Keratinocyte (primary cell): ENCODE results near the gene PVR. TPM values are rescaled to one million over a fixed set of nuclear protein-coding genes. Genes with fewer than 3 reads are reported as not detected.
"Not testable (repeated sequence)": the region's sequence is repeated elsewhere in the genome, so short reads cannot be mapped to it uniquely, and the experiment has no call there.

Experiments
- DNase-seq: peaks from one replicate; pipeline ENCODE4 v3.0.0-alpha.2; 2011; ENCODE audit warnings: low read depth, missing footprints, low spot score
- FAIRE-seq: peaks from 2 replicates; lab custom pipeline; 2011; peaks lifted over from hg19 to GRCh38; lab: Jason Lieb, UNC
- H2AFZ ChIP-seq: 2 replicates; pipeline ENCODE4 v1.6.0; 2012; ENCODE audit warnings: low read length, control low read depth, inconsistent platforms; ENCODE audit not compliant: control insufficient read depth
- H3K27ac ChIP-seq: 2 replicates; pipeline ENCODE4 v1.5.1; 2011; ENCODE audit warnings: low read length; ENCODE audit not compliant: control insufficient read depth, insufficient read depth
- H3K27me3 ChIP-seq: 3 replicates; pipeline ENCODE4 v1.6.0; 2011; ENCODE audit warnings: low read length; ENCODE audit not compliant: control insufficient read depth, insufficient read depth; ENCODE audit errors: extremely low read depth
- H3K36me3 ChIP-seq, 2 experiments: 2 replicates in 1 of 2; 3 replicates in 1 of 2; pipeline ENCODE4 v1.5.1; 2011; ENCODE audit warnings: low read length in 2 of 2, mild to moderate bottlenecking in 1 of 2; ENCODE audit not compliant: control insufficient read depth in 2 of 2, insufficient read depth in 2 of 2; ENCODE audit errors: extremely low read depth in 1 of 2
- H3K4me1 ChIP-seq: 3 replicates; pipeline ENCODE4 v1.5.1; 2011; ENCODE audit warnings: low read length; ENCODE audit not compliant: control insufficient read depth, insufficient read depth; ENCODE audit errors: extremely low read depth
- H3K4me2 ChIP-seq: 3 replicates; pipeline ENCODE4 v1.6.0; 2011; ENCODE audit warnings: low read depth, low read length; ENCODE audit not compliant: control insufficient read depth, insufficient read depth; ENCODE audit errors: extremely low read depth
- H3K4me3 ChIP-seq, 3 experiments: fragments of 200-600 bp in 1 of 3; sonication (generic) in 1 of 3; 2 replicates in 2 of 3; 3 replicates in 1 of 3; pipeline ENCODE4 v1.5.1; 2011 to 2016; ENCODE audit warnings: low read length in 3 of 3, mild to moderate bottlenecking in 3 of 3, control low read depth in 2 of 3, inconsistent platforms in 1 of 3, low read depth in 1 of 3, mixed read lengths in 1 of 3, mixed run types in 1 of 3, moderate library complexity in 1 of 3; ENCODE audit not compliant: control insufficient read depth in 2 of 3, insufficient read depth in 2 of 3; ENCODE audit errors: extremely low read depth in 1 of 3
- H3K79me2 ChIP-seq: 2 replicates; pipeline ENCODE4 v1.6.0; 2012; ENCODE audit warnings: low read length; ENCODE audit not compliant: control insufficient read depth, insufficient read depth
- H3K9ac ChIP-seq: 3 replicates; pipeline ENCODE4 v1.6.0; 2011; ENCODE audit warnings: low read length; ENCODE audit not compliant: control insufficient read depth, insufficient read depth; ENCODE audit errors: extremely low read depth
- H3K9me1 ChIP-seq: 3 replicates; pipeline ENCODE4 v1.6.0; 2011; ENCODE audit warnings: low read length; ENCODE audit not compliant: control insufficient read depth, insufficient read depth; ENCODE audit errors: extremely low read depth
- H3K9me3 ChIP-seq: 2 replicates; pipeline ENCODE4 v1.5.1; 2012; ENCODE audit warnings: low read depth, low read length; ENCODE audit not compliant: control insufficient read depth
- H4K20me1 ChIP-seq: 3 replicates; pipeline ENCODE4 v1.6.0; 2011; ENCODE audit warnings: low read length; ENCODE audit not compliant: control insufficient read depth, insufficient read depth; ENCODE audit errors: extremely low read depth
- CTCF ChIP-seq, 3 experiments: IDR thresholded peaks in 1 of 3; conservative IDR thresholded peaks in 1 of 3; optimal IDR thresholded peaks in 1 of 3; 2 replicates in 2 of 3; 3 replicates in 1 of 3; pipeline versions ENCODE3 to v1.5.1; 2011; ENCODE audit warnings: low read length in 3 of 3, mild to moderate bottlenecking in 3 of 3, moderate library complexity in 2 of 3, control low read depth in 1 of 3, inconsistent platforms in 1 of 3; ENCODE audit not compliant: insufficient read depth in 2 of 3; ENCODE audit errors: extremely low read depth in 1 of 3
- EZH2 ChIP-seq: IDR thresholded peaks from one replicate; pipeline ENCODE4 v1.6.1; 2012; ENCODE audit warnings: inconsistent platforms, mild to moderate bottlenecking, low read length, moderate library complexity
- dilution Hi-C: fragments of 300-500 bp; cut with MboI; formaldehyde crosslinking; loops from one replicate; pipeline ENCODE4 v1.7.0; 2020; ENCODE audit warnings: low sequenced_read_pairs; ENCODE audit not compliant: extremely low pct_ligation_motif_present
- polyA plus RNA-seq, 5 experiments: library from polyadenylated mRNA; depleted of rRNA in 3 of 5; stranded (reverse) in 3 of 5; stranded (forward) in 1 of 5; unstranded in 1 of 5; fragments of >200 nt; gene quantifications; 1 replicate in 1 of 5; 2 replicates in 3 of 5; 3 replicates in 1 of 5; pipeline versions ENCODE4 v1.2.1 to v1.2.3, GENCODE V29; 2011 to 2012; ENCODE audit warnings: missing spikeins in 2 of 5, low read depth in 1 of 5, low replicate concordance in 1 of 5

Gene PVR
- polyA plus RNA-seq, 1 donor (not counting 4 experiments of a cell fraction or from before 2014, with no cell fraction given): 48.1 TPM

GRCh38 chr19:44628793-44629192 lies 14.9 kb upstream of the PVR start:
- Histone ChIP-seq H3K4me2 (no peak overlapping the region), H3K4me1 (peaks cover 25% of the 10 kb centered on the region), H3K9me1 (peaks cover 2% of the 10 kb centered on the region), H3K79me2 (no peaks in the 10 kb centered on the region), H2AFZ (no peak overlapping the region), H3K9me3 (no peaks in the 10 kb centered on the region), H3K36me3 (no peaks in the 10 kb centered on the region), H3K9ac (no peak overlapping the region), H3K27me3 (no peaks in the 10 kb centered on the region), H3K4me3 (no peak overlapping the region), H4K20me1 (no peaks in the 10 kb centered on the region), H3K27ac (no peak overlapping the region)
- dilution Hi-C loops: no loop called here
- FAIRE-seq (no peak), DNase-seq (no peak)
- TF ChIP-seq CTCF (optimal IDR thresholded peaks at IDR 0.05 in 1 of 3, IDR thresholded peaks at IDR 0.05 in 1 of 3, conservative IDR thresholded peaks at IDR 0.05 in 1 of 3; ENCODE audit: extremely low read depth in 1 of 3, insufficient read depth in 2 of 3, low read length in 3 of 3) (no peak), EZH2 (no peak)

GRCh38 chr19:44631611-44632010 lies 12.1 kb upstream of the PVR start:
- H3K4me3 ChIP-seq, FAIRE-seq, H3K79me2 ChIP-seq, H3K9me3 ChIP-seq, dilution Hi-C loops, H4K20me1 ChIP-seq, H2AFZ ChIP-seq, DNase-seq, H3K4me2 ChIP-seq, H3K27ac ChIP-seq, H3K27me3 ChIP-seq, H3K36me3 ChIP-seq, H3K9me1 ChIP-seq, H3K9ac ChIP-seq: not testable (repeated sequence)
- H3K4me1 ChIP-seq: peaks cover 23% of the 10 kb centered on the region

GRCh38 chr19:44634058-44634457 lies 9.7 kb upstream of the PVR start:
- H4K20me1 ChIP-seq, H3K9ac ChIP-seq, H3K27me3 ChIP-seq, DNase-seq, H3K27ac ChIP-seq, H2AFZ ChIP-seq, H3K4me2 ChIP-seq, H3K9me3 ChIP-seq, H3K79me2 ChIP-seq, H3K9me1 ChIP-seq, dilution Hi-C loops, H3K4me3 ChIP-seq, H3K36me3 ChIP-seq, FAIRE-seq: not testable (repeated sequence)
- peaks cover 27% of the 10 kb centered on the region for H3K4me1 ChIP-seq
